ENCODE measurements around the gene ULK3. TPM values are rescaled to one million over a fixed set of nuclear protein-coding genes. Genes with fewer than 3 reads are reported as not detected.

The ULK3 gene
- total and polyA plus RNA-seq, 10 of the 15 experiments (the other 5 are each of a cell fraction or from before 2014, with no cell fraction given), result 0.64 to 38.8 (median 27.1) TPM

DNA sequence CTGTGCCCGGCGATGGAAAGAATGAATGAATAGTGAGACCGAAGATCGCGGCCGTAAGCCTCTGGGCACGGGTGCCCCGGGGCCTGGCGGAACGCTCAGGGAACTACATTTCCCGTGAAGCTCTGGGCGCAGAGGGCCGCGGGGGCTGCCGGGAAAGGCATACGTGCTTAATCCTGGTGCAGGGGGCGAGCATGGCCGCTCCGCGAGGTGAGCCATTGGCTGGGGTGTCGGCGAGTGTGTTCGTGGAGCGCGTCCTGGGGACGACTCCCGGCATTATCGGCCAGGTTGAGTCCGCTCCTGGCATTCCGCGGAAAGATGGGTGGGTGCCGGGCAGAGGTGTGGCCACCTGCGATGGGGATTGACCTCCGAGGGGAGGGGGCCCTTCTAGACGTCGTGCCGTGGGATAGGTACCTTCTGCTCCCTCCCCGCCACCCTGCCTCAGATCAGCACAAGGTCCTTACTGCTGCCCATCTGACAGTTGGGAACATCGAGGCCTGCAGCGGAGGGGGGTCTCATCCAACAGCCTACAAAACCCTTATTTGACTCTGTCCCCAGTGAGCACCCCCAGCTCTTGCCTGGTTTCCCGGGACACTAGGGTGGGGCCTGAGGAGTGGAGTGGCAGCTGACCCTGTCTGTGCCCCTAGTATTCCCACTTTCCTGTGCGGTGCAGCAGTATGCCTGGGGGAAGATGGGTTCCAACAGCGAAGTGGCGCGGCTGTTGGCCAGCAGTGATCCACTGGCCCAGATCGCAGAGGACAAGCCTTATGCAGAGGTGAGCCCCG is 47.1 kb upstream of the ULK3 start, which contains the start of gene MPI:
Gene MPI (plus strand): TSS at position 160 of the 782 bp plus-strand sequence. CDS start 32 bp downstream, at position 192.
- Histone ChIP-seq H3K79me2 (ENCODE audit: control insufficient read depth, insufficient read depth, low read length) (peaks cover 12% of the 10 kb centered on the region), H2AFZ (ENCODE audit: control insufficient read depth, low read depth, low read length) (peak within 1 kb of the TSS; percentile 96), H3K4me1 (ENCODE audit: control insufficient read depth, insufficient read depth, low read length) (peaks cover 25% of the 10 kb centered on the region), H4K20me1 (ENCODE audit: control insufficient read depth, insufficient read depth) (no peaks in the 10 kb centered on the region), H3K9ac (ENCODE audit: control insufficient read depth, insufficient read depth, low read length) (peak within 1 kb of the TSS; percentile 84), H3K9me3 (replicated peaks; ENCODE audit: control insufficient read depth, insufficient read depth, low read length) (no peaks in the 10 kb centered on the region), H3K27me3 (replicated peaks in 1 of 2; ENCODE audit: control insufficient read depth in 2 of 2, insufficient read depth in 2 of 2, low read length in 1 of 2) (no peaks in the 10 kb centered on the region), H3K4me3 (peak within 1 kb of the TSS; percentile 83), H3K36me3 (ENCODE audit: control insufficient read depth in 2 of 2, insufficient read depth in 2 of 2, low read length in 1 of 2) (peaks cover 0 to 6% of the 10 kb centered on the region in 2 experiments; a peak in 2 of 4 replicates), H3K27ac (ENCODE audit: control insufficient read depth, insufficient read depth) (peak within 1 kb of the TSS; percentile 66), H3K4me2 (ENCODE audit: control insufficient read depth, insufficient read depth) (peak within 1 kb of the TSS; percentile 85)
- ChIA-PET SMC1A (ENCODE audit: uncharacterized antibody, unreplicated experiment) (interaction anchor here (0.9 to 1.9 kb wide), 7 partner anchors 9 to 118 kb away, joined by 3 to 7 read pairs (median 5); partner anchors contain the start of gene FAM219B), POLR2A (interaction anchor here (0.6 to 1.9 kb wide), 4 partner anchors 9 to 1201 kb away, joined by 3 to 10 read pairs (median 6); no protein-coding TSS in a partner anchor), CTCF (interaction anchor here (1.6 to 4.5 kb wide), 2 partner anchors 11 to 14 kb away, joined by 8 to 37 read pairs; no protein-coding TSS in a partner anchor), RAD21 (ENCODE audit: unreplicated experiment) (interaction anchor here (1.0 to 1.8 kb wide), 3 partner anchors 10 to 119 kb away, joined by 3 to 5 read pairs (median 4); no protein-coding TSS in a partner anchor)
- intact Hi-C loops (cut with micrococcal nuclease; ENCODE audit: unreplicated experiment), result no loop called here
- FAIRE-seq, result peak; percentile 61
- under 1% methylated on average over 47 of the region's 47 CpGs for WGBS (ENCODE audit: insufficient coverage, insufficient replicate concordance, low lambda C conversion rate, missing lambda C conversion rate)
- DNase-seq (ENCODE audit: low read depth, low spot score), result no peak
- TSS peak; percentile 91 for BruUV-seq (replicated peaks)
- peak; percentile 99 for ATAC-seq
- in situ Hi-C loops (cut with MboI), result no loop called here
- TF ChIP-seq MTA2 (IDR thresholded peaks at IDR 0.05; ENCODE audit: low read depth) (peak; percentile 21; the same call in 1 of the 2 replicates), CBX5 (IDR thresholded peaks at IDR 0.05; ENCODE audit: low read depth) (no peak), SIN3A (IDR thresholded peaks at IDR 0.05; ENCODE audit: low read depth, low read length) (peak; percentile 91), KAT2A (conservative IDR thresholded peaks at IDR 0.05; ENCODE audit: control insufficient read depth, low read depth, low read length) (no peak), TCF12 (IDR thresholded peaks at IDR 0.05; ENCODE audit: low read depth, low read length) (peak; percentile 60; the same call in 1 of the 2 replicates), ZSCAN29 (IDR thresholded peaks at IDR 0.05) (no peak), ZNF24 (IDR thresholded peaks at IDR 0.05) (no peak), RUNX3 (IDR thresholded peaks at IDR 0.05; ENCODE audit: low read length) (no peak), CHD4 (IDR thresholded peaks at IDR 0.05) (no peak), BACH1 (IDR thresholded peaks at IDR 0.05; ENCODE audit: borderline replicate concordance) (0 out of 2 replicates have a peak, but pooled peaks have one; percentile 62)
- TF ChIP-seq, protein P1, sequence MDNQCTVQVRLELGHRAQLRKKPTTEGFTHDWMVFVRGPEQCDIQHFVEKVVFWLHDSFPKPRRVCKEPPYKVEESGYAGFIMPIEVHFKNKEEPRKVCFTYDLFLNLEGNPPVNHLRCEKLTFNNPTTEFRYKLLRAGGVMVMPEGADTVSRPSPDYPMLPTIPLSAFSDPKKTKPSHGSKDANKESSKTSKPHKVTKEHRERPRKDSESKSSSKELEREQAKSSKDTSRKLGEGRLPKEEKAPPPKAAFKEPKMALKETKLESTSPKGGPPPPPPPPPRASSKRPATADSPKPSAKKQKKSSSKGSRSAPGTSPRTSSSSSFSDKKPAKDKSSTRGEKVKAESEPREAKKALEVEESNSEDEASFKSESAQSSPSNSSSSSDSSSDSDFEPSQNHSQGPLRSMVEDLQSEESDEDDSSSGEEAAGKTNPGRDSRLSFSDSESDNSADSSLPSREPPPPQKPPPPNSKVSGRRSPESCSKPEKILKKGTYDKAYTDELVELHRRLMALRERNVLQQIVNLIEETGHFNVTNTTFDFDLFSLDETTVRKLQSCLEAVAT (IDR thresholded peaks at IDR 0.05), result peak; percentile 83; the same call in 1 of the 2 replicates
- TF ChIP-seq, protein P2, sequence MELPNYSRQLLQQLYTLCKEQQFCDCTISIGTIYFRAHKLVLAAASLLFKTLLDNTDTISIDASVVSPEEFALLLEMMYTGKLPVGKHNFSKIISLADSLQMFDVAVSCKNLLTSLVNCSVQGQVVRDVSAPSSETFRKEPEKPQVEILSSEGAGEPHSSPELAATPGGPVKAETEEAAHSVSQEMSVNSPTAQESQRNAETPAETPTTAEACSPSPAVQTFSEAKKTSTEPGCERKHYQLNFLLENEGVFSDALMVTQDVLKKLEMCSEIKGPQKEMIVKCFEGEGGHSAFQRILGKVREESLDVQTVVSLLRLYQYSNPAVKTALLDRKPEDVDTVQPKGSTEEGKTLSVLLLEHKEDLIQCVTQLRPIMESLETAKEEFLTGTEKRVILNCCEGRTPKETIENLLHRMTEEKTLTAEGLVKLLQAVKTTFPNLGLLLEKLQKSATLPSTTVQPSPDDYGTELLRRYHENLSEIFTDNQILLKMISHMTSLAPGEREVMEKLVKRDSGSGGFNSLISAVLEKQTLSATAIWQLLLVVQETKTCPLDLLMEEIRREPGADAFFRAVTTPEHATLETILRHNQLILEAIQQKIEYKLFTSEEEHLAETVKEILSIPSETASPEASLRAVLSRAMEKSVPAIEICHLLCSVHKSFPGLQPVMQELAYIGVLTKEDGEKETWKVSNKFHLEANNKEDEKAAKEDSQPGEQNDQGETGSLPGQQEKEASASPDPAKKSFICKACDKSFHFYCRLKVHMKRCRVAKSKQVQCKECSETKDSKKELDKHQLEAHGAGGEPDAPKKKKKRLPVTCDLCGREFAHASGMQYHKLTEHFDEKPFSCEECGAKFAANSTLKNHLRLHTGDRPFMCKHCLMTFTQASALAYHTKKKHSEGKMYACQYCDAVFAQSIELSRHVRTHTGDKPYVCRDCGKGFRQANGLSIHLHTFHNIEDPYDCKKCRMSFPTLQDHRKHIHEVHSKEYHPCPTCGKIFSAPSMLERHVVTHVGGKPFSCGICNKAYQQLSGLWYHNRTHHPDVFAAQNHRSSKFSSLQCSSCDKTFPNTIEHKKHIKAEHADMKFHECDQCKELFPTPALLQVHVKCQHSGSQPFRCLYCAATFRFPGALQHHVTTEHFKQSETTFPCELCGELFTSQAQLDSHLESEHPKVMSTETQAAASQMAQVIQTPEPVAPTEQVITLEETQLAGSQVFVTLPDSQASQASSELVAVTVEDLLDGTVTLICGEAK (IDR thresholded peaks at IDR 0.05; ENCODE audit: borderline replicate concordance), result no peak; the same call in 1 of the 2 replicates
- TF ChIP-seq, protein P3, sequence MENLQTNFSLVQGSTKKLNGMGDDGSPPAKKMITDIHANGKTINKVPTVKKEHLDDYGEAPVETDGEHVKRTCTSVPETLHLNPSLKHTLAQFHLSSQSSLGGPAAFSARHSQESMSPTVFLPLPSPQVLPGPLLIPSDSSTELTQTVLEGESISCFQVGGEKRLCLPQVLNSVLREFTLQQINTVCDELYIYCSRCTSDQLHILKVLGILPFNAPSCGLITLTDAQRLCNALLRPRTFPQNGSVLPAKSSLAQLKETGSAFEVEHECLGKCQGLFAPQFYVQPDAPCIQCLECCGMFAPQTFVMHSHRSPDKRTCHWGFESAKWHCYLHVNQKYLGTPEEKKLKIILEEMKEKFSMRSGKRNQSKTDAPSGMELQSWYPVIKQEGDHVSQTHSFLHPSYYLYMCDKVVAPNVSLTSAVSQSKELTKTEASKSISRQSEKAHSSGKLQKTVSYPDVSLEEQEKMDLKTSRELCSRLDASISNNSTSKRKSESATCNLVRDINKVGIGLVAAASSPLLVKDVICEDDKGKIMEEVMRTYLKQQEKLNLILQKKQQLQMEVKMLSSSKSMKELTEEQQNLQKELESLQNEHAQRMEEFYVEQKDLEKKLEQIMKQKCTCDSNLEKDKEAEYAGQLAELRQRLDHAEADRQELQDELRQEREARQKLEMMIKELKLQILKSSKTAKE (IDR thresholded peaks at IDR 0.05; ENCODE audit: low read depth, poor library complexity, severe bottlenecking), result no peak
- TF ChIP-seq, protein P4, sequence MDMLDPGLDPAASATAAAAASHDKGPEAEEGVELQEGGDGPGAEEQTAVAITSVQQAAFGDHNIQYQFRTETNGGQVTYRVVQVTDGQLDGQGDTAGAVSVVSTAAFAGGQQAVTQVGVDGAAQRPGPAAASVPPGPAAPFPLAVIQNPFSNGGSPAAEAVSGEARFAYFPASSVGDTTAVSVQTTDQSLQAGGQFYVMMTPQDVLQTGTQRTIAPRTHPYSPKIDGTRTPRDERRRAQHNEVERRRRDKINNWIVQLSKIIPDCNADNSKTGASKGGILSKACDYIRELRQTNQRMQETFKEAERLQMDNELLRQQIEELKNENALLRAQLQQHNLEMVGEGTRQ (IDR thresholded peaks at IDR 0.05; ENCODE audit: borderline replicate concordance, low read depth, low read length), result no peak

All from GM12878 (cell line).